HG03378 (cell line): ENCODE results near the gene ASXL2.
"Not testable (repeated sequence)": the region's sequence is repeated elsewhere in the genome, so short reads cannot be mapped to it uniquely, and the experiment has no call there.

Source experiments
- ATAC-seq: cut with Tn5 transposase; IDR thresholded peaks from one replicate; pipeline ENCODE4 v1.9.1; 2021; ENCODE audit warnings: mild to moderate bottlenecking, moderate library complexity; ENCODE audit not compliant: unreplicated experiment

Gene ASXL2

DNA sequence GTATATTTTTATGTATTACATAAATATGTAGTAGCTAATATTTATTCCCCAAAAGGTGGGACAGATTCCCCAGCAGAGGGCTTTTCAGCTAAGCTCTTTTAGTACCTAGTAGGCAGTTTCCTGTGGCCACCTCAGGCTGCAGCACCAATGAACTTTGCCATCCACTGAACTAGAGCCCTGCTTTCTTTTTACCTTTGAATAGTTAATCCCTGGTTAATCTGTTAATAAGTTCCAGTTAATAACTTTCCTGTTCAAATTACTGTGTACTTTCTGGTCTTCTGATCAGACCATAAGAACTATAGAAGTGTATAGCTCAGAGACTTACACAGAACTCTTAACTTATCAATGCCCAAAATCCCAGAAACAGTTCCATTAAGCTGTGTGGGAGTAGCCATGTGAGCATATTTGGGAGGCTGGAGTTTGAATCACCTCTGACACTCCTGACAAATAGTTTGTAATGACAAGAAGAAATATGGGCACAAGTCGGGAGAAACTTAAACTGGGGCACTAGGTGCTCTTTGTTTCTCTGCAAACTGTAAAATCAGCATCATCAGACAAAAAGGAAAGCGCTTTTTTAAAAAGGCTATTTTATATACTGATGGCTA, 40.0 kb downstream of the ASXL2 start:
- ATAC-seq = no peak

DNA sequence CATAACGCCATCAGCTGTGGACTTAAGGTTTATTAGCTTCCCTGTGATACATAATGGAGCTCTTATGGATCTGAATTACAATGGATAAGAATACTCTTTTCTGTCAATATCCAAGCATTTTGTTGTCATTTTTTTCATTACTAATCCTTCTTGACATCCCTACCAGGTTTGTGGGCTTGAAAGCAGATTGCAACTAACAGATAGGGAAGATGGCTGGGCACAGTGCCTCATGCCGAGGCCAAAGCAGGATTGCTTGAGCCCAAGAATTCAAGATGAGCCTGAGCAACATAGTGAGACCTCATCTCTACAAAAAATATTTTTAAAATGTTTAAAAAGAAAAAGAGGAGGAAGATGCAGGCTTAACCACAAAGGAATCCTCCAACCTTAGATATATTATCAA, 42.4 kb downstream of the ASXL2 start:
- no peak for ATAC-seq

DNA sequence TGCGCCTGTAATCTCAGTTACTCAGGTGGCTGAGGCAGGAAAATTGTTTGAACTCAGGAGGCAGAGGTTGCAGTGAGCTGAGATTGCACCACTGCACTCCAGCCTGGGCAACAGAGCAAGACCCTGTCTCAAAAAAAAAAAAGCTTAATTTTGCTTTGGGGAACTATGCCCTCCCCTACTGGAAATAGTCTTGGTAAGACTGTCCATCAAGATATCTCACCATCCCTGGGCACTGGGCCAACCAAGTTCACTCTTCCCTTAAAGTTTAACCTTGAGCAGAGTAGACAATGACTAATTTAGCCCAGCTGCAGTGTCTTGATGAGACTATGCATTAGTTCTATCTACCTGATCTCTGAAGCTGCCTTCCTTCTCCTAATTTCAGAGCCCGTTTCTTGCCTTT, 44.7 kb downstream of the ASXL2 start:
- no peak for ATAC-seq

DNA sequence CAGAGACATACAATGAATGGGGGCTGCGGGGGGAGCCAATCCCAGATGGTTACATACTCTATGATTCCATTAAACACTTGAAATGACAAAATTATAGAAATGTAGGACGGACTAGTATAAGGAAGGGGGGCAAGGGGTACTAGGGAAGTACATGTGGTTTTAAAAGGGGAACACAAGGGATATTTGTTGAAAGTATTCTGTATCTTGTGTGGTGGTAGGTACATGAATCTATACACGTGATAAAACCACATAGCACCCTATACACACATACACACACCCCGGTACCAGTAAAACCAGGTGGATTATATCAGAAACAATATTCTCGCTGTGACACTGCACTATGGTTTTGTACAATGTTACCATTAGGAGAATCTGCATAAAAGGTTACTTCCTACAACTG, 45.4 kb downstream of the ASXL2 start:
- no peak for ATAC-seq

DNA sequence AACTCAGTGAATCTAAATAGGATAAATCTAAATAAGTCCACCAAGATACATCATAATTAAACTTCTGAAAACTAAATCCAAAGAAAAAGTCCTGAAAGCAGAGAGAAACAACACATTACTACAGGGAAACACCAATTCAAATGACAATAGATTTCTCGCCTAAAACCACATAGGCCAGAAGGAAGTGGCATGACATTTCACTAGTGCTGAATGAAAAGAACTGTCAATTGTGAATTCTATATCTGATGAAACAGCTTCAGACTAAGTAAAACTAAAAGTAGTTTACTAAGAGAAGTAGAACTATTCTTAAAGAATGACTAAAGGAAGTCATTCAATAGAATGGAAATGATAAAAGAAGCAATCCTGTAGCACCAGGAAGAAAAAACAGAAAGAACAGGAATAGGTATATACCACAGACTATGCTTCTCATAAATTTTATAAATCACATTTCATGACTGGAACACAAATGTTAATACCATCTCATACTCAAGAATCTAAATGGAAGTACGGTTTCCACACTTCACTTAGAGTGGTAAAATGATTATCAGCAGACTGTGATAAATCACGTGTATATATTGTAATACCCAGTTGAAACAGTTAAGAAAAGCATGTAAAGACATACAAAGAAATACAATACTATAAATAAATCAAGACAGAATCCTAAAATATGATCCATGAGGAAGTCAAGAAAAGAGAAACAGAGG, 46.4 kb downstream of the ASXL2 start:
- ATAC-seq = no peak

DNA sequence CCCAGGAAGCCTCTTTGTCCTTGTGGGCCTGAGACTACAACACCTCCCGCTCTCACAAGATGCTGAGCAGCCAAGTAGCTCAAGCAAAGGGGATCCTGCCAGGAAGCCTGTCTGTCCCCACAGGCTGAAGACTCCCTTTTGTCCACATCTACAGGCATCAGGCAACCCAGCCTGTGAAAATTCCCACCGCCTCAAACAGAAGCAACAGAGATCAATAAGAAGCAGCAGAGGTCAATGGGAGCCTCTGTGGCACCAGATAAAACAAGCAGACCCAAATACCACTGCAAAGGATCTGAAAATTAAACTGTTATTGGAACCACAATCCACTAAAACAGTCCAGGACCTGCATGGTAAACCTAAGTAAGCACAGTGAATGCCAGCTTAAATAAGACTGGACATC, 48.5 kb downstream of the ASXL2 start:
- ATAC-seq = no peak

DNA sequence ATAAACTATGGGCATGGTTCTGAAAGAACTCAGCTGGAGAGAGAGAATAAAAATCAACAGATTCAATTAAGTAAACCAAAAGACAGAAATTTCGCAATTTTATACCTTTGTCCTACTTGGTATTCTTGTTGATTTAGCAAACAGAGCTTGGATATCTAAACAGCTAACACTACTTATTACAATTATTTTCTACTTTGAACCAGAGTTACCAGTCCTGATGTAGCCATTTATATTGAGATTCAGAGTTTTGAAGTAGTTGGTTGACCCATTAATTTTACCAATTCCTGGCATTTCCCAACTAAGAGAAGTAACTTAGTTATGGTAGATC, 48.9 kb downstream of the ASXL2 start:
- no peak for ATAC-seq

DNA sequence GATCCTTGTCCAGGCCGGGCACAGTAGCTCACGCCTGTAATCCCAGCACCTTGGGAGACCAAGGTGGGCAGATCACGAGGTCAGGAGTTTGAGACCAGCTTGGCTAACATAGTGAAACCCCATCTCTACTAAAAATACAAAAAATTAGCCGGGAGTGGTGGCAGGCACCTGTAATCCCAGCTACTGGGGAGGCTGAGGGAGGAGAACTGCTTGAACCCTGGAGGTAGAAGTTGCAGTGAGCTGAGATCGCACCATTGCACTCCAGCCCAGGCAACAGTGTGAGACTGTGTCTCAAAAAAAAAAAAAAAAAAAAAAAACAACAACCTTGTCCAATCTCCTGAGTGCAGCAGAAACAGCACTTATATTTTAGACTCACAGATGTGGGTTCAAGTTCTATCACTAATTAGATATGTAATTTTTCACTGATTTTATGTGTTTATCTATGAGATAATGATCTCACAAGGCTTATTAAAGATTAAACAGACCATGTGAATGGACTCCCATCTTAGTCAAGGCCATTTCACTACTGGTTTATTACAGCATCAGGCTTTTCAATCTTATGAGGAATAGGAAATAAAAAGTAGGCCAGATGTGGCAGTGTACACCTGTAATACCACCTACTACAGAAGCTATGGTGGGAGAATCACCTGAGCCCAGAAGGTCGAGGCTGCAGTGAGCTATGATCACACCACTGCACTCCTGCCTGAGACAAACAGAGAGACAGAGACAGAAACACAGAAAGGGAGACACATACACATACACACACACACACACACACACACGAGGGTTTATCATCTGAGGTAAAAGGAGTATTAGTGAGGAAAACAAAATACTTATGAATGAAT, 49.5 kb downstream of the ASXL2 start:
- ATAC-seq = not testable (repeated sequence)

DNA sequence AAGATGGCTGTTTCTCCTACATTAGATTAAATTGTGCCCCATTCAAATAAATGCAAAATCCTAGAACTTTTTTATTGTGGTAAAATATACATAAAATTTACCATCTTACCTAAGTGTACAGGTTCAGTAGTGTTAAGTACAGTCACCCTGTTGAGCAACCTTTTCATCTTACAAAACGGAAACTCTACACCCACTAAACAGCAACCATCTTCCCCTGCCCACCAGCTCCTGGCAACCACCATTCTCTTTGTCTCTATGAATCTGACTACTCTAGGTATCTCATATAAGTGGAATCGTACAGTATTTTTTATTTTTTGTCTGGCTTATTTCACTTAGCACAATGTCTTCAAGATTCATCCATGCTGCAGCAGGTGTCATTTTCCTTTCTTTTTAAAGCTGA, 53.0 kb downstream of the ASXL2 start:
- no peak for ATAC-seq

DNA sequence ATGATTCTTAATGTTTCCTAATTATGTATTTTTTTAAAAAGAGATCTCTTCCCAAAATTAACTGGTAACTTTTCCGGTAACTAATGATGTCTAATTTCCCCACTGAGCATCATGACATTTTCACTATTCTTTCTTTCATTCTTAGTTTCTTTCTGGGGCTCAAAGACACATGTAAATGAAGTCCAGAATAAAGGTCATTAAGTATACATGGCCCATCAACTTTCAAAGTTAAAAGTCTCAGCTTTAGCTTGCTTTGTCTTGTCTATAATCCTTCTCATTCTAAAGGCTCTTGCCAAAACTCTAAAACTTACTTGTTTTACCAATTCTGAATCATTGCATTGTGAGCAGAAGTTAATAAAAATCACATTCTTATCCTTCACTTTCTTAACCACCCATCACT, 53.6 kb downstream of the ASXL2 start:
- no peak for ATAC-seq

DNA sequence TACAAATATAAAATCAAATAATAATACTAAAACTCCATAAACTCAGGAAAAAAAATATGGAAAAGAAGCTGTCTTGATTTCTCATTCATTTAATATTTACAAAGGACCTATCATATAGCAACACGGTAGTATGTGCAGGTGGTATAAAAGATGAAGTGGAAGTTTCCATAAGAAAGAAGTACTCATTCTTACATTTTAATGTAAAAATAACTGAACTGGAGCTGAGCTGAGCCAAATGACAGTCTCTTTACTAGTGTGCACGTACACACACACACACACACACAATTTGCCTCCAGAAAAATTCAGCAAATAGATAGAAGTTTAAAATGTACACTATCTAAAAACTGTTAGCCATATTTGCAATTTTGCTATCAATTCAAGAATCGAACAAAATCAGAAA, 54.1 kb downstream of the ASXL2 start:
- no peak for ATAC-seq

DNA sequence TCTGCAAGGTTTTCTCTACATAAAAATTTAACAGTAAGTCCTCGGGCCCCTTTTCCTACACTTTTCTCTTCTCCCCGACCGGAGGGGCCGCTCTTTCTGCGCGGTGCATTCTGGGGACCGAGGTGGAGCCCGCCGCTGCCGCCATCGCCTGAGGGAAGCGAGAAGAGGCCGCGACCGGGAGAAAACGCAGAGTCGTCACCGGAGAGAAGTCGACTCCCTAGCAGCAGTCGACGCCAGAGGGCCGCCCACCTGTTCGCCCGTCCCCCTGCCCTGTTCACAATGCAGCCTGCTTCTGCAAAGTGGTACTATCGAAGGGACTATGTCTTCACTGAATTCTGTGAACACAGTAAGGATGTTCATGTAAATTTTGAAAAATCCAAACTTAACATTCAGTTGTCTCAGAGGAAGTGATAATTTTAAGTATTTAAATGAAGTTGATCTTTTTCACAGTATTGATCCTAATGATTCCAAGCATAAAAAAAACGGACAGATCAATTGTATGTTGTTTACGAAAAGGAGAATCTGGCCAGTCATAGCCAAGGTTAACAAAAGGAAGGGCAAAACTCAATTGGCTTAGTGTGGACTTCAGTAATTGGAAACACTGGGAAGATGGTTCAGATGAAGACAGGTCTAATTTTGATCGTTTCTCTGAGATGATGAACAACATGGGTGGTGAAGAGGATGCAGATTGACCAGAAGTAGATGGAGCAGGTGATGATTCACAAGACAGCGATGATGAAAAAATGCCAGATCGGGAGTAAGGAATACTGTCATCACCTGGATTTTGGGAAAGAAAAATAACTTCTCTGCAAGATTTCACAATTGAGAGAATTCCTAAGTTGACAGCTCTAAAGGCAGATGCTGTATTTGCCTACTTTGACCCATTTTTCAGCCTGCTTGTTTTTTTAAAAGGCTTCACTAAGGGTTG, 55.8 kb downstream of the ASXL2 start:
- ATAC-seq = no peak

DNA sequence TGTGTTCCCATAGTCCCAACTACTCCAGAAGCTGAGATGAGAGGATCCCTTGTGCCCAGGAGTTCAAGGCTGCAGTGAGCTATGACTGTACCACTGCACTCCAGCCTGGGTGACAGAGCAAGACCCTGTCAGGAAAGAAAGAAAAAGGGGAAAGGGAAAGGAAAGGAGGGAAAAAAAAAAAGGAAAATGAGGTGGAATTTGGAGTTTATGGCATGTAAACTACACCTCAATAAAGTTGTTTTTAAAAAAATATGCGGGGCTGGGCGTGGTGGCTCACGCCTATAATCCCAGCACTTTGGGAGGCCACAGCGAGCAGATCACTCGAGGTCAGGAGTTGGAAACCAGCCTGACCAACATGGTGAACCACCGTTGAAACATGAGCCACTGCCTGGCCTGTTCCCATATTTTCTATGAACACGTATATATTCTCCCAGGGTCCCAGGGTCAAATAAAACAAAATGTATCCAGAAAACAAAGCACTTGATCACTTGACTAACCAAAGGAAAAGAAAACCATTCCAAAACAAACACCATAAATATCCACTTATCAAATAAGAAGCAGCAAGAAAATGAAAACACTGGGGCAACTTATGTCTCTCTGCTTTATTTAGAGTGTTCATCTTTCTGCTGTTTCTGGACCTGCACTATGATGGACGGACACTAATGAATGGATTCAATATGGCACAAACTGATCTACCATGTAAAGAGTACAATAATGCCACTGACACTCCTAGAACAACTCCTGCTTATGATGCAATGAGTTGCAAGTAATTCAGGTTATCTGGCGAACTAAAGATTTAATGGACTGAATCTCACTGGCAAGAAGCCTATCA, 56.8 kb downstream of the ASXL2 start:
- ATAC-seq = no peak

DNA sequence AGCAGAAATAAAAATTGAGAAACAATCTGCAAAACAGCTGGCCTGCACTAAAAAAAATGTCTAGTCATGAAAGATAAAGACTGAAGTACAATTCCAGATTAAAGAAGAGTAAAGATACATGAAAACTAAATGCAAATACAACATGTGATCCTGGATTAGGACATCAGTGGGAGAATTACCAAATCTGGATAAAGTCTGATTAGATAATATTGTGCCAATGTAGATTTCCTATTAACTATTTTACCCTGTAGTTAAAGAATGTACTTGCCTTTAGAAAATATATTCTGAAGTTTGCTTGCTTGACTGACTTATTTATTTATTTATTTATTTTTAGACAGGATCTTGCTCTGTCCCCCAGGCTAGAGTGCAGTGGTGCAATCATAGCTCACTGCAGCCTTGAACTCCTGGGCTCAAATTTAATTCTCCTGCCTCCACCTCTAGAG, 58.7 kb downstream of the ASXL2 start:
- ATAC-seq = no peak

DNA sequence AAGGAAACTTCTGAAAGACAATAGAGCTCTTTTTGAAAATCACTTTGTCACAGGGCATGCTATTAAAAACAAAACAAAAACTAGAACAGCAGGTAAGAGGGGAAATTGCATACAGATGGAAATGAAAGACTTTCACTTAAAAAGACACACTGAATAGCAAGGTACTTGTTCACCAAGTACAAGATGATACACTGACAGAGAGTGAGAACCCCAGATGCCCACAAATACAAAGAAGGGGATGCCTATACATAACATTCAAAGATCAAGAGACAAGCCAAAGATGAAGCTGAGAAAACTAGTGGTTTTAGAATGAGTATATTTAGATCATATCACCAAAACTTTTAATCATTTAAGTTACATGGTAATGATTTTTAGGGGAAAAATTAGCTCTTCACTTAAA, 60.7 kb downstream of the ASXL2 start:
- no peak for ATAC-seq

DNA sequence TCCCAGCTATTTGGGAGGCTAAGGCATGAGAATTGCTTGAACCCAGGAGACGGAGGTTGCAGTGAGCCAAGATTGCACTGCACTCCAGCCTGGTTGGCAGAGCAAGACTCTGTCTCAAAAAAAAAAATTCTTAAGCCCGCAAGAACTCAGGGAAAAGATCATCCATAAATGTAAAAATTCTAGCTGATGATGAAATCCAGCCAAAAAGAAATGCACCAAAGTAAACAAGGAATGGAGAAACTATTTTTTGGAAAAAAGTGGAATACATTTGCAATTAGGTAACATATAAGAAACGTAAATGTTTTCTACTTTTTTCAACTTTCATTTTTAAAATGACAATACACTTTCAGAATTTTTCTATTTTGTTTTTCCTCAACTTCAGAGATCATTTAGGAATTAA, 61.3 kb downstream of the ASXL2 start:
- no peak for ATAC-seq

DNA sequence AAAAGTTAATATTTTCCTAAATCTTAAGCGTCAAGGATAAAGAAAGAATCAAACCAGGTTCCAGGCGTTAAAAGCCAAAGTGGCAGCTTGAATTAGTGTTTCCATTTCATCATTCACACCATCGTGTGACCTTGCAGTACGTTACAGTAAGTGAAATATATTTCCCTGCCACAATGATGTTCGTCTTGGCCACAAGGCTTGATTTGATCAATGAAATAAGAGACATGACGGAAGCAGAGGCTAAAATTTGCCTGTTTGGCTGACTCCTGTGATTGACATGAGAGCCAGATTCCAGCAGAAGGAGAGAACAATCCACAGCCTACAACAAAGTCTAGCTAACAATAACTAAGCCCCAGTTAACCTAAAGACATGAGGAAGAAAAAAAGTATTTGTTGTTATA, 62.0 kb downstream of the ASXL2 start:
- ATAC-seq = no peak

DNA sequence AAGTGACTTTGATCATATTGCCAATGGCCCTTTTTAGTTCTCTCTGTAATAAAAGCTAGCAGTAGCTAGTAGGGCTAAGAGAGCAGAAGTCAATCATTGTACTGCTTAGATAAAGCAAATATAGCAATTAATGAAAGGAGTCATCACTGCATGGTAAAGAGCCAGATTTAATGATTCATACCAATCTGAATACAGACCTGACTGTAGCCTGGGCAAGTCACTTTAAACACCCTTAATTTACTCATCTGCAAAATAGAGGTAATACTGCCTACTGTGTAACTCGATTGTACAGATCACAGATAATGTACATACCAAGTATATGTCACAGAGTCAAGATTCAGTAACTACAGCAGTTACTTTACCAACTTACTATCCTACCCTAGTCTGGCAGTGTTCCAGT, 63.6 kb downstream of the ASXL2 start:
- ATAC-seq = no peak

DNA sequence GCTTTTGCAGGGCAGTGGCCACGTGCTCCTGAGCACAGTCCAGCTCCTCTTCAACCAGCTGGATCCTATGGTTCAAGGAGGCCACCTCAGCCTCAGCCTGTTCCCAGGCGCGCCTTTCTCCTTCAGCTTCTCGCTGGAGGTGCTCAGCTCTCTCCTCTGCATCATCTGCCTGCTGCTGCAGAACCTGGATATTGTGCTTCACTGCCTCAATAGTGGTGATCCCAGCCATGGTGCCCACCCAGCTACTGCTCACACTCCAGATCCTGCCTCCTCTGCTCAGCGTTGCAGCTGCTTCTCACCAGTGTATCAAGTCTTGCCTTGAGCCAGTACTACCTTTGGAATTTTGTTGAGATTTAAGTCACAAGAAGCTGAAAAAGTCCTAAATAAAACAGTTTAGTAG, 67.9 kb downstream of the ASXL2 start:
- no peak for ATAC-seq

DNA sequence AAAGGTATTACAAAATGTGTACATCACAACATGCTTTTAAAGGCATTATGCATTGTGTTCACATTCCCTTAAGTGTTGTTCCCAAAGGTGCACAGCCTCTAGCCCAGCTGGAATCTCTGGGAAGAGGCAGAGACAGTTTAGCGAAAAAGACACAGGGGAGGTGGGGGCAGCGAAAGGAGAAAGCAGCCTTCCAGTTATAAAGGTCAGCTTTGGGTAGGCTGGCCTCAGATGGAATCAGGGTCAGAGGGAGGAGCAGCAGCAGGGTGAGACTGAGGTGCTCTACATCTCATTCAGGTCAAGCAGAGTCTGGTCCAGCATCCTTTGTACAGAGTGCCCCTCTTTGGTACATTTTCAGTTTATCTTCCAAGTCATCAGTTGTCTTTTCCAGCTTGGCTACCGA, 68.6 kb downstream of the ASXL2 start:
- ATAC-seq = no peak
